ENCODE data around the gene GPR107. TPM values are rescaled to one million over a fixed set of nuclear protein-coding genes. Genes with fewer than 3 reads are reported as not detected.

GPR107 gene
- total RNA-seq, 1 donor from 2014 or later, result 23.7 TPM

DNA sequence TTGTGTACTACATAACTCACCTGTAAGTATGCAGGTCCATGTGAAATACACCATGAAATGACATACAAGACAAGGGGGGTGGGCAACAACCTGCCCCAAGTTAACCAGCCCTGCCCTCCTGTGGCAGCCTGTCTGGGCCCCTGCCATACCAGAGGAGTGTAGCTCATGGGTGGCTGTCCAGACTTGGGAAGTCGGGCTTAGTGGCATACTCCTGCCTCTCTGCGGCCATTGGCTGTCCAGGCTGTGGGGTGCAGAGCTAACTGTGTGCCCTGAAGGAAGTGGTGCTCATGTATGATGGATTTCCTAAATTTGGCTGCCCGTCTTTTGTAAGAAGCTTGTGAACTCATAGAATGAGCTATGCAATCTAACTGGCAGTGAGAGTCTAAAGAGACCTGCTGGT lies 47.0 kb downstream of the GPR107 start:
- intact Hi-C loops (cut with DNase I), result no loop called here

DNA sequence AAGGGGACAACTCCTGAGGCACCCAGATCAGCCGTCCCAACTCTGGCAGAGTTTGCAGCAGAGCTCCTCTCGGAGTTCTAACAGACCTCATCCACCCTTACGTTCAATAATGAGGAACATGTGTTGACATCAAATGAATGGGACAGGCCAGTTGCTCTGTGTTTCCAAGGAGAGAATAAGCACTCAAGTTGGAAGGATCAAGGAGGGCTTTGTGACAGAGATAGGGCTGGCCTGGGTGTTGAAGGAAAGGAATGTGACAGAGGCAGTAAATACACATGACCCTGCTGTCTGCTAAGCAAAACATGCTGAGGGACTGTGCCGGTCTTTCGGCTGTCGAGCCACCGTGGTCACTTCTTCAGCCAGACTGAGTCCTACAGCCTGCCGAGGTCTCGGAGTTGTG lies 48.2 kb downstream of the GPR107 start:
- DNase-seq (ENCODE audit: low spot score), result no peak
- intact Hi-C loops (cut with DNase I), result no loop called here

More for the DNA sequence above, 47.0 kb downstream of the GPR107 start:
- DNase-seq (ENCODE audit: low spot score), result no peak

DNA sequence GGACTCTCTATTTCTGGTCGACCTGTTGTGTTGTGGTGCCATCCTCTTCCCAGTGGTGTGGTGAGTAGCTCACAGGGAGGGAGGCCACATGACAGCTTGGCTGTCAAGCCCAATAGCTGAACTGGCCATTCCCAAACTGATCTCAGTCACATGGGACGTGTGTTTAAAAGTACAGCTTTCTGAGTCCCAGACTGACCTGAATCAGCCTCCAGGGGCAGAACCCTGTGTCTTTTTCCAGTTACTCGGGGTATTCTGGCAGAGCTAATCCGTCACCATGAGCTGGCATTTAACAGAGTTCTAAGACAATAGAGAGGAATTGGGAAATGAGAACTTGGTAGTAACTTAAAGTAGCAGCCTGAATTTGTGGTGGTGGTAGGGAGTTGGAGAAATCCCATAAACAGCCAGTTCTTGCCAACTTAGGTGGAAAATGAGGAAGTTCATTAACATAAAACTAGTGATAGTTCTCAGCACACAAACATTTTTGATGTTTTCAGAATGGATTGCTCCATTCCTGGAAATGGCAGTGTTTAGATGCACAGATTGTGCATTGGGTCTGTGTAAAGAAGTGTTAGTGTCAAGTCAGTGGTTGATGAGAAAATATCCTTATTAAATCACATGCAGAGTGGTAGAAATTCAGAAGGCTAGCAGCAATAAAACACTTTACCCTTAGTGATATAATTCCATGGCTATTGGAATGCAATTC lies 50.9 kb downstream of the GPR107 start:
- no peak for DNase-seq (ENCODE audit: low spot score)

DNA sequence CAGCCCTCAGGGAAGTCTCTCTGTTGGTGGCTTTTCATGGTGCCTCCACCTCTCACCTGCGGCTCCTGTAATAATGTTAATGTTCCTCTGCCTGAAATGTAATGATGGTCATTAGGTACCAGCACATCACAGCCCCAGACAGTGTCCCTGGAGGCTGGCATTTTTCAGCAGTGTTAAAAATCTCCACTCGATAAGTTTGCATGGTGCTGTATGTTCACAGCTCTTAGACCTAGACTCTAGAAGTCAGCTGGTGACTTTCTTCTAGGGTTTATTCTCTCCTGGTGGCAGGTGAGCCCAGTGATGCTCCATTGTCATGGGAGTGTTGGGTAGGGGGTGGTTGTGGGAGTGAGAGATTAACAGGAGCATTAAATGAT lies 53.1 kb downstream of the GPR107 start:
- no peak for DNase-seq (ENCODE audit: low spot score)
- intact Hi-C loops (cut with DNase I), result loop anchor here (1.0 to 5.0 kb wide), 2 partner anchors 129 to 235 kb away; no protein-coding TSS in a partner anchor

More for the DNA sequence above, 50.9 kb downstream of the GPR107 start:
- intact Hi-C loops (cut with DNase I), result loop anchor here (5.0 kb wide), 1 partner anchor 238 kb away; no protein-coding TSS in a partner anchor

DNA sequence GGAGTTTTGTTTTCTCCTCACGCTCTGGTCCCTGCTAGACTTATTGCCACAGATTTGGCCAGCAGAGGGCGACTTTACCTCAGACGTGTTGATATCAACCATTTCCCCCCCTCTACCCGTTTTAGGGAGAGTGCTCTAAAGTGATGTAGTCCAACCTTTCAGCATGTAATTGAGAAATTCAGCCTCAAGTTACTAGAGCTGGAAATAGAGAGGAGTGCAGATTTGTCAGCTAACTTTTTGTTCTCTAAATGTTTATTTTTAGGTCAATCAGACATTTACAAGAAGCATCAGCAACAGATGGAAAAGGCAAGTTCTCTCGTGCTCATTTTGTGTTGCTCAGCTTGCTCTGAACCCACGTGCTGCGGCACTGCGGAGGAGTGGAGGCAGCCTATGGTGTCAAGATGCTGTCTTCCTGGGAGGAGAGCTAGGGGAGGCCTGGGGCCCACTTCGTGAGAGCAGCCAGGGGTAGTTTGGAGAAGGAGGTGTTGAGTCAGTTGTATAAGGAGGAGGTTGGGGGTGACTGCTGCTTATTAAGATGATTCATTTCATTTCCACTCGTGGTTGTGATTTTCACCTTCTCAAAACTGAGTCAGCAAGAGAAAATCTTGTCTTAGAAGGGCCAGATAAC lies 53.6 kb downstream of the GPR107 start:
- intact Hi-C loops (cut with DNase I), result loop anchor here (1.0 to 5.0 kb wide), 2 partner anchors 129 to 235 kb away; no protein-coding TSS in a partner anchor

DNA sequence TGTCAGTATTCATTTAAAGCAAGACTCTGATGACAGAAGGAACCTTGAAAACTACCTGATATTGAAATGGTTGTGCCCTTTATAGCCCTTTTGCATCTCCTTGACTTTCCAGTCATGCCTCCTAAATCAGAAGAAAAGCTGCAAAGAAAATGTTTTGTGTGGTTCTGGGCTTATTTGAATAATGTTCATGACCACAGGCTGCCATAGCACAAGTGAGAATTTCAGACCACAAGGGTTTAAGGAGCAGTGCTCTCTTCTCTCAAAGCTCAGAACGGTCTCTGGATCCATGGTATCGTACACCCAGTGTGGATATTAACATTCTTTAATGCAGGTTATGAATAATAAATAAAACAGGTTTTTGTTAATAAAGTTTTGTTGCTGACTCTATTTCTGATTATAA lies 54.2 kb downstream of the GPR107 start:
- intact Hi-C loops (cut with DNase I), result loop anchor here (1.0 to 5.0 kb wide), 2 partner anchors 128 to 234 kb away; no protein-coding TSS in a partner anchor
- no peak for DNase-seq (ENCODE audit: low spot score)

More for the DNA sequence above, 53.6 kb downstream of the GPR107 start:
- peak; percentile 83 for DNase-seq (ENCODE audit: low spot score)

DNA sequence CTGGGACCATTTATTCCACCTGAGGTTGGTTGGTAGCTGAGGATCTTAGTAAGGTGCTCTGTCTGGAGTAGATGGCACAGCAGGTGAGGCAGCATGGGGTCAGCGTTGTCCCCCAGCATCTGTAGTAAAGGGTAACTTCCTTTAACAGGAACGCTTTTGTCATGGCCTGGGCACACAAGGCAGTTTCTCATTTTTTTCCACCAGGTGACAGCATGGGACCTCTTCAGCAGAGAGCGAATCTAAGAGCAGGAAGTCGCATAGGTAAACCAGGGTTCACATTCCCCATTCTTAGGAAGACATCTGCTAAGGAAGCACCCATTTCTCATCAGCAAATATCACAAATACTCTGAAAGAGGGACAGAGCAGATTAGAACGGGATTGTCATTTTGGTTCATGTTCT lies 56.5 kb downstream of the GPR107 start:
- intact Hi-C loops (cut with DNase I), result no loop called here
- DNase-seq (ENCODE audit: low spot score), result no peak

DNA sequence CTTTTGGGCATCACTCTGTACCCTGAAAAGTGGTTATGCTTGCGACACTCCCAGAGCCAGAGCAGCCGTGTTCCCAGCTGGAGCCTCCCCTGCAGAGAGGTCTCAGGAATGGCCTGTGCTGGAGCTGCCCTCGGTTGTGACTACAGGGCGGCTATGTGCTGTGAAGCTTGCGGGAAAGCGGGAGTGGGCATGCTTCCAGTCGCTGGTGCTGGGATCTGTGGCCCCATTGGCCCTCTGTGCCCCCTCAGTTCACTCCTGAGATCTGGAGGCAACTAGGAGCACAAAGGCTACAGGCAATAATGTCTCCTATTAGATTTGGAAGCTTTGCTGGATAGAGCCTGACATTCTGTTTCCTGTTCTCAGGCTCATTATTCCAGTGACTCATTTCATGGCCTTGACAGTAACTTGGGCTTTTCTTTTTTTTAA lies 56.9 kb downstream of the GPR107 start:
- intact Hi-C loops (cut with DNase I), result no loop called here
- no peak for DNase-seq (ENCODE audit: low spot score)

DNA sequence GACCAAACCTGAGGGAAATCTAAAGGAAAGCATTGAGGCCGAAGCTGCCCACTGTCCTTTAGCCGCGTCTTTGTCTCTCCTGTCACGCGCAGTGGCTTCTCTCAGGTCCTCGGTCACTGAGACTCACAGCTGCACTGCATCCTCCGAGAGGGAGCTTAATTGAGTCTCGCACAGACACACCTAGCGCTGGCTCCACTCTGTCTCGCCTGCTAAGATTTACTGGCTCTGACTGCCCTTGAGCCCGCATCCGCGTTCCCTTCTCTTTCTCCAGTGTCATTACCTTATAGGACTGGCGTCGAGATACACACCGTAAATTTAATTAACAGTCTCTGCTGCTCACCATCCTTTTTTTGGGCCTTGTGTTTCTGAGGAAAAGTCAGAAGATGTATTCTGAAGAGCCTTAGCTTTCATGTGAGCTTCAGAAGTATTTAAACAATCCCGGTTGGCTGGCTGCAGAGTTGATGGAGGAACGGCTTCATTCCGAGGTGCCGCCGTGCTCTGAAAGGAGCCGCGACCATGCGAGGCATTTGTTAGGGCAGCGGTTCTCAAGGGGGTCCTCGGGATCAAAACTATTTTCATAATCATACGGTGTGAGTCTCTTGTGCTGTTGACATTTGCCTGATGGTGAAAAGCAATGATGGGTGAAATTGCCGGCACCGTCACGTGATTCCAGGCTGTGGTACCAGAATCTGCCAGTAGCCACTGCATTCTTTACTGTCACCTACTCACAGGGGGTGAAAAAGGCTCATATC lies 58.3 kb downstream of the GPR107 start:
- no peak for DNase-seq (ENCODE audit: low spot score)
- intact Hi-C loops (cut with DNase I), result no loop called here

DNA sequence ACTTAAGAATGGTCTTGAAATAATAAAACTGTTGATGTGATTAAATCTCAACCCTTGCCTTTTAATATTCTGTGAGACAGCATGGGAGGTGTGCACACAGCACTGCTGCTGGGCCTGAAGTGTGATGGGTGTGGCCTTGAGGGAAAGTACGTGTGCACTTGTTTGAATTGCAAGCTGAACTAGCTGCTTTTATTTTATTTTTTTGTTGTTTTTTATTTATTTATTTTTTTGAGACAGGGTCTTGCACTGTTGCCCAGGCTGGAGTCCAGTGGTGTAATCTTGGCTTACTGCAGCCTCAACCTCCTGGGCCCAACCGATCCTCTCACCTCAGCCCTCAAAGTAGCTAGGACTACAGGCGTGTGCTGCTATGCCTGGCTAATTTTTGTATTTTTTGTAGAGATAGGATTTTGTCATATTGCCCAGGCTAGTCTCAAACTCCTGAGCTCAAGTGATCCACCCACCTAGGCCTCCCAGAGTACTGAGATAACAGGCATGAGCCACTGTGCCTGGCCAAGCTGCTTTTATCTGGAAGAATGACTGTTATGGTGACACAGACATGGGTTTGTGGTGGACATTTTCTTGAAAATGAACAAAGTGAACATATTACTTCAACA lies 58.9 kb downstream of the GPR107 start:
- intact Hi-C loops (cut with DNase I), result no loop called here
- no peak for DNase-seq (ENCODE audit: low spot score)

DNA sequence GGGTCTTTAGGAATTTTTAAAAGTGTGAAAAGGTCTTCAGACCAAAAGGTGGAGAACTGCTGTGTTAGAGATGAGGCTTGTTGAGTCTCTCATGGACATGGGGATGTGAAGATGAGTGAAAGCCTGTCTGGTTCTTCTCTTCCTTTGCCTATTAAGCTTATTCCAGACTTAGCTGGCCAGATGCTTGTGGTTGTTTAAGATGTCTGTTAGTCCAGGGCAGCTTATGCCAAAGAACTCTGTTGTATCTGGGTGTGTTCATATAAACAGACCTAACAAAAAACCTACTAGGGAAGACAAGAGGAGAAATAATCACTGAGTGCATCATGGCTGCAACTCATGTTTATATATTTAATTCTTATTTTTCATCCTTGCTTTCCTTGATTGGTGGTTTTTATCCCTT lies 61.0 kb downstream of the GPR107 start:
- intact Hi-C loops (cut with DNase I), result no loop called here
- DNase-seq (ENCODE audit: low spot score), result no peak

DNA sequence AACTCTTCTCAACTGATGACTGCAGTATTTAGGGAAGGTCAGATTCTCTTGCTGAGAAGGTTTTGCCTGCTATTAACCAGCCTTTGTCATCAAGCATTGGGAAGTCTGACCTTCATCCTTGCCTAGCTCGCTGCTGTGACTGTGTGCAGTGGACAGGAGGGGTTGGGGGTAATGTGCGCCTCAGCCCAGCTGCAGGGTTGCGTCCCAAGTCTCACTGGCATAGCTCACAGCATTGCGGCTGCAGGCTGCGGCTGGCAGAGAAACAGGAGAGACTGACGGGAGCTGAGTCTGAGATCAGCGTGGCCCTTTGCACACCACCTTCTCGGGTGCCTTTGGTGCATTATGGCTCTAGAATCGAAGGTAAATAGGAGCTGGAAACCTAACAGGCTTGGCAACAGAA lies 62.6 kb downstream of the GPR107 start:
- no peak for DNase-seq (ENCODE audit: low spot score)
- intact Hi-C loops (cut with DNase I), result no loop called here

DNA sequence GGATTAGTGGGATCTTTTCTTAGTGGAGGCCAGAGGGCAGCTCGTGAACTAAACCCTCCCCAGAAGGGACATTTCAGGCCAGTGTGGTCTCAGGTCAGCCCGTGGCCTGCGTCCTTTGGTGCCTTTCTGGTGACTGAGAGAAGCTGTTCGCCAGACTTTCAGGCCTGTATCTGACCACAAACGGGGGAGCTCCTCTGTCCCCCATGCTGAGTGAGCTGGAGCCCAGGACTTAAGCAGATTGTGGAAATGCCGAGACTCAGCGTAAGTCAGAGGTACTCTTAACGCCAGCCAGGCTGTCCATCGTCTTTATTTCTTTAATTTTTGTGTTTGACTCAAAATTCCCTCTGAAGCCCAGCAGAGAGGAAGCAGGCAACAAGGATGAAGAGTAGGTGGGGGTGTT lies 63.7 kb downstream of the GPR107 start:
- no peak for DNase-seq (ENCODE audit: low spot score)
- intact Hi-C loops (cut with DNase I), result no loop called here

DNA sequence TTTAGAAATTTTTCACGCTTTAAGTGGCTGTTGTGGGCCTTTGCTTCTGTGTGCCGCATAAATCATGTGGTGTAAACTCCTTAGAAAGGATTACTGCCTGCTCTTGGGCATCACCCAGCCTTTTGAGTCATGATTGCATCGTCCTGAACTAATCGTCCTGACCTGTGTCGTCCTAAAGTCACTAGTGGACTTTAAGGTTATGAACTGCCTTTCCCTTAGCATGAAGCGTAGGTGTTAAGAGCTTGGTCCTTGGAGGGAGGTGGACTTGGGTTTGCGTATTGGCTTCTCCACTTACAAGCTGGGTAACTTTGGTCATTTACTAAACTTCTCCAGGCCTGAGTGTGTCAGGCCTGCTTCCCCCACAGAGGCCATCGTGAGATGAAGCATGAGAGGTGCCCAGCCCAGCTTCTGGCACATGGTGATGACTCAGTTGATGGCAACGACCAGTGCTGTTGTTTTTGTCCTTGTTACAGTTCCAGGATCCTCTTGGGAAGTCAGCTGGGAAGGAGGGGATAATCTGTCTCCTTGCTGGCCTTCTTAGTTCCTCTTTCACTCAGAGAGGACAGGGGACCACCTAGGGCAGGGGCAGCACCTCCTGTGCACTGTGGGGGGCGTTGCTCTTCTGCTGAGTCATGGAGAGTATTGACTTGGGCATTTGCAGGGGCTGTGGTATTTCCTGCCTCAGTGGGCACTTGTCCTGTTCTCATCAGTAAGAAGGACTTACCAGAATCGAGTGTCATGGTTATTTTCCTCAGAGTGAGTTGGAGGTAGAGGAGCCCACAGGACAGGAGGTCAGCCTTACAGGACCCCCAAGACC lies 64.3 kb downstream of the GPR107 start:
- no peak for DNase-seq (ENCODE audit: low spot score)
- intact Hi-C loops (cut with DNase I), result no loop called here

DNA sequence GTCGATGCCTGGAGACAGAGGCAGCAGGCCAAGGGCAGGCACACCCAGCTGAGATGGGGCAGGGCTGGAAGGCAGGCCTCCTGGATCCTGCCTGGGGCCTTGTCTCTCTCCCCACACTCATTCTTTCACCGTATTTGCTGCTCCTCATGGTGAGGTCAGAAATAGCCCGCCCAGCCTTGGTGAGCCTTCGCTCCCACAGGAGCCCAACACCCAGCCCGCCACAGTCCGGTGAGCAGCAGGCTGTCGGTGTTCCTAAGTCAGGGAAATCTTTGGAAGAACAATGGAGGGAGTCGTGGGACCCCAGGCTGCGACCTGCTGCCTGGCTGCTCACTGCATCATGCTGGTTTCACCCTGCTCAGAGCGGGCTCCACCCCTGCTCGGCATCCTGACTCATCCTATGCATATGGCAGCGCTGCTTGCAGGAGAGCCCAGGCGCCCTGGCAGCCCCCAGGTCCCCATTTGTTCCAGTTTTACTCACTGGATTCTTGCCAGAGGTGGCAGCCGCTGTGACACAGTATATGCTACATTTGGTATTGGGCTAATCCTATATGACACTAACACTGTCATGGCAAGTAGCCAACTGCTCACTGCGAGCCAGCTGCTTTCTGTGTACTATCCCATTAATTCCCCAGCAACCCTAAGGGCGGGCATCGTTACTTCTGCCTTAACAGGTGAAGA lies 65.3 kb downstream of the GPR107 start:
- intact Hi-C loops (cut with DNase I), result no loop called here
- no peak for DNase-seq (ENCODE audit: low spot score)

DNA sequence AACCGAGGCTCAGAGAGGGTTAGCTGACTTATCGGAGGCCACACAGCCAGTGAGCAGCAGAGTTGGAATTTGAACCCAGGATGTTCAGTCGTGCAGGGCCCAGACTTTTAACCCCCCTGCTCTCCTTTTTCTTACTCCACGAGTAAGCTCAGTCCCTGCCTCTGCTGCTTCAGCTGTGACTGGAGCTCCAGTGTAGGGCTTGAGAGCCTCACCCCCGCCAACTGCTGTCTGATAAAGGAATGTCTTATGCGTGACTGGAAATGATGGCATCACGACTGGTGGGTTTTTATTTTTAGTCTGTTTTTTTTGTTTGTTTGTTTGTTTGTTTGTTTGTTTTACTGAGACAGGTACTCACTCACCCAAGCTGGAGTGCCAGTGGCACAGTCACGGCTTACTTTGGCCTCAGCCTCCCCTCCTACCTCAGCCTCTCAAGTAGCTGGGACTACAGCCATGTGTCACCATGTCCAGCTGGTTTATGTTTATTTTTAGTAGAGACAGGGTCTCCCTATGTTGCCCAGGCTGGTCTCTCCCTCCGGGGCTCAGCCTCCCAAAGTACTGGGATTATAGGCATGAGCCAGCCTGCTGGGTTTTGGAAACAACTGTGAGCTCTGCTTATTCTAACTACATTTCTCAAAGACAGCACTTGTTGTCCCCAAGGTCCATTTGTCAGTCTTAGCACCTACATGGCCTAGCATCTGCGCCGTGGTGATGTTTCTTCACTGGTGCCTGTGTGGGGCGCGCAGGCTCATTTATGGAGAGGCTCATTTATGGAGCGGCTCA lies 66.0 kb downstream of the GPR107 start:
- DNase-seq (ENCODE audit: low spot score), result no peak
- intact Hi-C loops (cut with DNase I), result no loop called here

DNA sequence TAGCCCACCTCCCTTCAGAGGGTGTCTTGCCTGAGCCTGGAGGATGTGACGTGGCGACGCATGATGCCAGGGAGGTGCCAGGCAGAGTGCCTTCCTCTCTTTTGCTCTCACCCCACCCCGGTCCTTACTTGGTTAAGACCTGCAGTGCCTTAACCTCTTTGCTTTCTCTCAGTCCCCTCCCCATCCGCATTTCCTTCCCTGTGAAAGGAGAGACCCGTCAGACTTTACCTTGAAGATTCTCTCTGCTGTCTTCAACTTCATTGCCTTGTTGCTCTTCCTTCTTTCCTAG lies 66.5 kb downstream of the GPR107 start:
- intact Hi-C loops (cut with DNase I), result no loop called here
- DNase-seq (ENCODE audit: low spot score), result no peak

DNA sequence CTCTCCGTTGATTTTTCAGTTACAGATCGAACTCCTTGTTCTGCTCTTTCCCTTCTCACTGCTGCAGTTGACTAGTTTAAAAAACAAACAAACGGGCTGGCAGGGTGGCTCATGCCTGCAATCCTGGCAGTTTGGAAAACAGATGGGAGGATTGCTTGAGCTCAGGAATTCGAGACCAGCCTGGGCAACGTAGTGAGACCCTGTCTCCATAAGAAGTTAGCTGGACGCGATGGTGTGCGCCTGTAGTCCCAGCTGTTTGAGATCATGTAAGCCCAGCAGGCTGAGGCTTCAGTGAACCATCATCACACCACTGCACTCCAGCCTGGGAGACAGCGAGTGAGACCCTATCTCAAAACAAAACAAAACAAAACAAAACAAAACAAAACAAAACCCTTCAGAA lies 67.1 kb downstream of the GPR107 start:
- intact Hi-C loops (cut with DNase I), result no loop called here
- no peak for DNase-seq (ENCODE audit: low spot score)

Data from cardiac septum (tissue), 1 donor.